Activated CD4-positive, alpha-beta T cell treated with anti-CD3 and anti-CD28 coated beads for 36 hours (primary cell): ENCODE results near the gene DNAH5. TPM values are rescaled to one million over a fixed set of nuclear protein-coding genes. Genes with fewer than 3 reads are reported as not detected.
"Not testable (repeated sequence)": the region's sequence is repeated elsewhere in the genome, so short reads cannot be mapped to it uniquely, and the experiment has no call there.

Source experiments
- ATAC-seq: fragments of 200-7000 bp; cut with Tn5 transposase; one replicate; pipeline ENCODE4 v1.10.0; 2021; ENCODE audit warnings: mild to moderate bottlenecking, moderate library complexity
- CTCF ChIA-PET: fragments of 350-600 bp; sonication (Branson Sonifier 250); formaldehyde crosslinking; loops from one replicate; lab custom pipeline; 2021; ENCODE audit warnings: antibody characterized with exemption; lab: Charles Lee
- POLR2A ChIA-PET: fragments of 350-600 bp; sonication (Branson Sonifier 250); formaldehyde crosslinking; loops from one replicate; lab custom pipeline; 2021; ENCODE audit warnings: antibody characterized with exemption, inconsistent platforms; lab: Charles Lee
- DNase-seq: peaks from one replicate; pipeline ENCODE4 v3.0.0-alpha.2; 2020
- H3K27ac Mint-ChIP-seq: one replicate; pipeline ENCODE4 v1.8.0; 2021; ENCODE audit warnings: mixed read lengths
- H3K27me3 Mint-ChIP-seq: one replicate; pipeline ENCODE4 v1.8.0; 2021; ENCODE audit warnings: mixed read lengths
- H3K36me3 Mint-ChIP-seq: one replicate; pipeline ENCODE4 v1.8.0; 2021; ENCODE audit warnings: low read depth, mixed read lengths
- H3K4me1 Mint-ChIP-seq: one replicate; pipeline ENCODE4 v1.8.0; 2021; ENCODE audit warnings: mixed read lengths
- H3K4me3 Mint-ChIP-seq: one replicate; pipeline ENCODE4 v1.8.0; 2021; ENCODE audit warnings: mild to moderate bottlenecking, moderate library complexity, mixed read lengths
- H3K9me3 Mint-ChIP-seq: one replicate; pipeline ENCODE4 v1.8.0; 2021; ENCODE audit warnings: low read depth, mixed read lengths
- intact Hi-C, 2 experiments: fragments of 100-400 bp; cut with DNase I in 1 of 2; cut with micrococcal nuclease in 1 of 2; formaldehyde crosslinking; loops; one replicate each; pipeline versions ENCODE4 v1.14.2 to v1.15.1; 2022 to 2024; cut with DNase I, micrococcal nuclease
- total RNA-seq, 2 experiments: library from RNA; stranded (reverse); gene quantifications; one replicate each; pipeline ENCODE4 v1.2.3, GENCODE V29; 2021

The DNAH5 gene, protein sequence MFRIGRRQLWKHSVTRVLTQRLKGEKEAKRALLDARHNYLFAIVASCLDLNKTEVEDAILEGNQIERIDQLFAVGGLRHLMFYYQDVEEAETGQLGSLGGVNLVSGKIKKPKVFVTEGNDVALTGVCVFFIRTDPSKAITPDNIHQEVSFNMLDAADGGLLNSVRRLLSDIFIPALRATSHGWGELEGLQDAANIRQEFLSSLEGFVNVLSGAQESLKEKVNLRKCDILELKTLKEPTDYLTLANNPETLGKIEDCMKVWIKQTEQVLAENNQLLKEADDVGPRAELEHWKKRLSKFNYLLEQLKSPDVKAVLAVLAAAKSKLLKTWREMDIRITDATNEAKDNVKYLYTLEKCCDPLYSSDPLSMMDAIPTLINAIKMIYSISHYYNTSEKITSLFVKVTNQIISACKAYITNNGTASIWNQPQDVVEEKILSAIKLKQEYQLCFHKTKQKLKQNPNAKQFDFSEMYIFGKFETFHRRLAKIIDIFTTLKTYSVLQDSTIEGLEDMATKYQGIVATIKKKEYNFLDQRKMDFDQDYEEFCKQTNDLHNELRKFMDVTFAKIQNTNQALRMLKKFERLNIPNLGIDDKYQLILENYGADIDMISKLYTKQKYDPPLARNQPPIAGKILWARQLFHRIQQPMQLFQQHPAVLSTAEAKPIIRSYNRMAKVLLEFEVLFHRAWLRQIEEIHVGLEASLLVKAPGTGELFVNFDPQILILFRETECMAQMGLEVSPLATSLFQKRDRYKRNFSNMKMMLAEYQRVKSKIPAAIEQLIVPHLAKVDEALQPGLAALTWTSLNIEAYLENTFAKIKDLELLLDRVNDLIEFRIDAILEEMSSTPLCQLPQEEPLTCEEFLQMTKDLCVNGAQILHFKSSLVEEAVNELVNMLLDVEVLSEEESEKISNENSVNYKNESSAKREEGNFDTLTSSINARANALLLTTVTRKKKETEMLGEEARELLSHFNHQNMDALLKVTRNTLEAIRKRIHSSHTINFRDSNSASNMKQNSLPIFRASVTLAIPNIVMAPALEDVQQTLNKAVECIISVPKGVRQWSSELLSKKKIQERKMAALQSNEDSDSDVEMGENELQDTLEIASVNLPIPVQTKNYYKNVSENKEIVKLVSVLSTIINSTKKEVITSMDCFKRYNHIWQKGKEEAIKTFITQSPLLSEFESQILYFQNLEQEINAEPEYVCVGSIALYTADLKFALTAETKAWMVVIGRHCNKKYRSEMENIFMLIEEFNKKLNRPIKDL (N-terminal part only)
- not detected for total RNA-seq

GRCh38 chr5:13944560-13945199, at the start of gene DNAH5:
DNAH5 (minus strand) TSS chr5:13944688; CDS start chr5:13944438, 250 bp downstream.
- H3K27me3 Mint-ChIP-seq: peaks cover 2% of the 10 kb centered on the region
- no peaks in the 10 kb centered on the region for H3K9me3 Mint-ChIP-seq
- intact Hi-C loops: no loop called here
- H3K36me3 Mint-ChIP-seq: no peaks in the 10 kb centered on the region
- CTCF ChIA-PET: no interaction called here
- DNase-seq (no peak), ATAC-seq (no peak)
- POLR2A ChIA-PET: no interaction called here
- H3K4me3 Mint-ChIP-seq: no peak within 1 kb of the TSS
- H3K27ac Mint-ChIP-seq: no peak within 1 kb of the TSS
- no peaks in the 10 kb centered on the region for H3K4me1 Mint-ChIP-seq

DNA sequence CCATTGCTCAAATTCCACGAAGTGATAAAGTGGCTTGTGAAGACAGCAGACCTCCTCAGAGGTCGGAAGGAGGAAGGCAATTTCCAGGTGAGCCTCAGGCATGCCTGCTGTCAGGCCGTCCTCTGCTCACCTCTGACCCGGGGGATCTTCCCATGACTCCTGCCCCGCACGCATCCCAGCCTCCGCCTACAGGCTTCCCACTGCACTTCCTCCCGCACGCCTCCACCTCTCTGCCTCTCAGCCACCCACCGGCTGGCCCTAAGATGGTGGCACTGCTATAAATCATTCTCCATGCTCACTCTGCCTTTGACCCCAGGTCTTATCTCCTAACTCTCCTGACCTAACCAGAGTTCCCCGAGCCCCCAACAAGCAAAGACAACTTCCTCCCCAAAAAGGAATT, 49.4 kb upstream of the DNAH5 start:
- H3K4me1 Mint-ChIP-seq: no peaks in the 10 kb centered on the region
- intact Hi-C loops: no loop called here
- ChIA-PET CTCF (no interaction called here), POLR2A (no interaction called here)
- H3K27ac Mint-ChIP-seq: no peak overlapping the region
- DNase-seq (no peak), ATAC-seq (no peak)
- H3K36me3 Mint-ChIP-seq: no peaks in the 10 kb centered on the region
- no peak overlapping the region for H3K4me3 Mint-ChIP-seq
- peaks cover 1% of the 10 kb centered on the region for H3K27me3 Mint-ChIP-seq
- H3K9me3 Mint-ChIP-seq: peaks cover 4% of the 10 kb centered on the region

DNA sequence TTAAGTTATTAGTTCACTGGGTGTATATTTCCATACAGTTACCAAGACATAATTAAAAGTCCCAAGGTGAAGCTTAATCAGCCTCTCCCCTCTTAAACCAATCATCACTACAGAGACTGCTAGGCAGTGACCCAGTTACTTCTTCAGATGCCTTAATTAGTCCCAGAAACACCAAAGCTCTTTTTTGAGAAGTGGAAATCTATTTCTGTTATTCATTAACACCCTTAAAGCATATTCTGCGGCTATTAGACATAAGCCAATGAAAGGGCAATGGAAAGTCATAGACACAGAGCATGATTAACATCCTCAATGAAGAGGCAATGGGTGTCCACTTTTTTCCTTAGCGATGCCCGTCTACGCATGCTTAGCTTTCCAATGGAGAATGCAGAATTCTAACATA, 48.3 kb upstream of the DNAH5 start:
- no peak overlapping the region for H3K4me3 Mint-ChIP-seq
- peaks cover 4% of the 10 kb centered on the region for H3K9me3 Mint-ChIP-seq
- H3K36me3 Mint-ChIP-seq: no peaks in the 10 kb centered on the region
- H3K4me1 Mint-ChIP-seq: no peaks in the 10 kb centered on the region
- POLR2A ChIA-PET: no interaction called here
- peaks cover 4% of the 10 kb centered on the region for H3K27me3 Mint-ChIP-seq
- no peak overlapping the region for H3K27ac Mint-ChIP-seq
- CTCF ChIA-PET: no interaction called here
- no peak for ATAC-seq
- intact Hi-C loops: no loop called here
- no peak for DNase-seq

- DNase-seq (no peak), ATAC-seq (no peak)
- ChIA-PET CTCF (no interaction called here), POLR2A (no interaction called here)
- Mint-ChIP-seq H3K9me3 (no peaks in the 10 kb centered on the region), H3K36me3 (no peaks in the 10 kb centered on the region), H3K27me3 (peaks cover 4% of the 10 kb centered on the region), H3K27ac (no peak overlapping the region), H3K4me3 (no peak overlapping the region), H3K4me1 (no peaks in the 10 kb centered on the region)
- intact Hi-C loops: no loop called here
Observed at GRCh38 chr5:13991365-13991764, 46.9 kb upstream of the DNAH5 start.

DNA sequence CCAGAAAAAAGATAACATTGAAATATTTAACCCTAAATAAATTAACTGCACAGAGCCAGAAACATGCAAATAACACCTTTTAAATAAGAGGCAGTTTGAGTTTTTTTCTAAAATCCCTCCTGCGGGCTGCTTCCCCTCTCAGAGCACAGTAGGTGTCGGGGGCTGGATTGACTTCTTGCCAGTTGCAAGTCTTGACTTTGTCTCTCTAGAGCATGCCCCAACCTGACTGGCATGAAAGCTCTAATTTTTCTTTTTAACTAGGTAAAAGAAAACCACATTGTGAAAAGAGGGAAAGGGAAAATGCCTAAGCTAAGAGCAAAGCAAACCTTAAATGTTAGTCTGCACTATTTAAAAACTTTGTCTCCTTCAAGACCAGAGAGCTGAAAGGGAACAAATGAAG, 46.4 kb upstream of the DNAH5 start:
- CTCF ChIA-PET: no interaction called here
- intact Hi-C loops: no loop called here
- Mint-ChIP-seq H3K4me3 (no peak overlapping the region), H3K9me3 (no peaks in the 10 kb centered on the region), H3K36me3 (no peaks in the 10 kb centered on the region), H3K27ac (no peak overlapping the region), H3K4me1 (no peaks in the 10 kb centered on the region), H3K27me3 (peaks cover 4% of the 10 kb centered on the region)
- DNase-seq (no peak), ATAC-seq (no peak)
- POLR2A ChIA-PET: no interaction called here

GRCh38 chr5:13989832-13990231, 45.3 kb upstream of the DNAH5 start:
- CTCF ChIA-PET: no interaction called here
- POLR2A ChIA-PET: no interaction called here
- no peak overlapping the region for H3K27ac Mint-ChIP-seq
- H3K4me1 Mint-ChIP-seq: no peaks in the 10 kb centered on the region
- ATAC-seq: no peak
- DNase-seq: no peak
- intact Hi-C loops: loop anchor here (5.0 kb wide), 3 partner anchors 362 to 657 kb away; no protein-coding TSS in a partner anchor
- no peaks in the 10 kb centered on the region for H3K36me3 Mint-ChIP-seq
- H3K4me3 Mint-ChIP-seq: no peak overlapping the region
- H3K9me3 Mint-ChIP-seq: no peaks in the 10 kb centered on the region
- H3K27me3 Mint-ChIP-seq: peaks cover 4% of the 10 kb centered on the region

DNA sequence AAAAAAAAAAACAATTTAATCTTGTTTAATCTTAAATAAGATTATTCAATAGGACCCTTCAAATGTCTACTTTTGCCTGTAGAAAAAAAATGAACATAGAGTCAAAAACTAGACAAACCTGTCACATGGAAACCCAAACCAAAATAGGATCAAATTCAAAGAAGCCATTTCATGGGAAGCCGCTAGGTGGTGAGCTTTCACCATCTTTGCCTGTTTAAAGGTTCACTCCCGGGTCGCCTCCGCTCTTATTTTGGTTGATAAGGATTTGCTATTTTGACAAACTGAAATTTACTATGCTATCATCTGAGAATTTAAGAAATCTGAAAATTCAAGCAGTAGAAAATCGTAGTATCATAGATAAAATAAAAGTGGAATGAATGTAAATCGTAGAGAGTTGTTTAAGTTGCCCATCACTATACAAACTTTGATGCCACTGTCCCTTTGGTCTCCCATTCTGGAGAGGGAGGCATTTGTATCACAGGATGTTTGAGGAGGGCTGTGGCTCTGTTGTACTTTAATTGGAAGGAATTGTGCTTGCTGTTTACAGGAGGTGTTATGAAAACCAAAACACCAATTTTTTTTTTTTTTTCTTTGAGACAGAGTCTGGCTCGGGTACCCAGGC, 43.5 kb upstream of the DNAH5 start:
- CTCF ChIA-PET: interaction anchor here (0.7 to 1.7 kb wide), 4 partner anchors 182 to 376 kb away, joined by 3 to 8 read pairs (median 3); no protein-coding TSS in a partner anchor
- DNase-seq: peak; percentile 61
- no peak overlapping the region for H3K4me3 Mint-ChIP-seq
- POLR2A ChIA-PET: no interaction called here
- H3K4me1 Mint-ChIP-seq: no peaks in the 10 kb centered on the region
- no peak for ATAC-seq
- intact Hi-C loops: loop anchor here (1.0 to 5.0 kb wide), 6 partner anchors 282 to 660 kb away; no protein-coding TSS in a partner anchor
- no peaks in the 10 kb centered on the region for H3K9me3 Mint-ChIP-seq
- H3K27me3 Mint-ChIP-seq: peaks cover 4% of the 10 kb centered on the region
- no peak overlapping the region for H3K27ac Mint-ChIP-seq
- no peaks in the 10 kb centered on the region for H3K36me3 Mint-ChIP-seq

DNA sequence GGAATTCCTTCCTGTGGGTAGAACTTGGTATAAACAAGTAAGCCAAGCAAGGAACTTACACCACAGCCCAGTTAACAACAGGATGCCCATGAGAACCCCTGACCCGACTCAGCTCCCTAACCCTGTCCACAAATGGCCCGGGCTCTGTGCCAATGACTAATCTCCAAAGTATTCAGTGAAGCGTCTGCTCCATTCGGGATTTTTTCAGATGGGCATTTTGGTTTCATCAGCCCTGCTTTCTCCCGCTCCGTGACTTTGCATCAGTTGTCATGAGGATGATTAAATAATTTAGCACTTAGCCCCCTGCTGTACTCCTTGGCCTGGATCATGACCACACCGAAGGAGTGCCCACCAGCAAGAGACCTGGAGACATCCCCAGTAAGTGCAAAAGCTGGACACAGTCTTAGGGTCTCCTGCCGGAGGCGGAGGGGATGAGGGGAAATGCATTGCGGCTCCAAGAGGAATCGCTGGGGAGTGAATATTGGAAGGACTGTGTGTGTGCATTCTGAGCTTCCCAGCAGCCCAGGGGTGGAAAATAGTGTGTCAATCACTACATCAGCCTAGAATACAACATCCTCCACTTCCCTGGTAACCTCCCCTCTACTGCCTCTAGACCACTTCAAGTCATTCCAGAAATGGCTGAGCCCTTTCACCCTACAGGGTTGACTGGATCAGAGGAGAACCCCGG, 41.4 kb upstream of the DNAH5 start:
- Mint-ChIP-seq H3K4me1 (no peaks in the 10 kb centered on the region), H3K9me3 (peaks cover 1% of the 10 kb centered on the region), H3K4me3 (no peak overlapping the region), H3K27me3 (peaks cover 4% of the 10 kb centered on the region), H3K36me3 (no peaks in the 10 kb centered on the region), H3K27ac (no peak overlapping the region)
- ChIA-PET POLR2A (no interaction called here), CTCF (interaction anchor here (0.8 to 1.7 kb wide), 3 partner anchors 9 to 284 kb away, joined by 3 to 8 read pairs (median 3); no protein-coding TSS in a partner anchor)
- intact Hi-C loops: loop anchor here (5.0 kb wide), 3 partner anchors 366 to 661 kb away; no protein-coding TSS in a partner anchor
- DNase-seq: no peak
- ATAC-seq: no peak

- H3K36me3 Mint-ChIP-seq, H3K4me3 Mint-ChIP-seq, H3K27me3 Mint-ChIP-seq, CTCF ChIA-PET, DNase-seq, POLR2A ChIA-PET, H3K4me1 Mint-ChIP-seq, H3K27ac Mint-ChIP-seq, H3K9me3 Mint-ChIP-seq, ATAC-seq: not testable (repeated sequence)
- intact Hi-C loops: loop anchor here (5.0 kb wide), 3 partner anchors 367 to 662 kb away; no protein-coding TSS in a partner anchor
Observed at GRCh38 chr5:13984888-13985287, 40.4 kb upstream of the DNAH5 start.
